KOPT-K1 (cell line): ENCODE data around the gene PDCD4.

ENCODE experiments used
- H3K27ac ChIP-seq: fragments of 200-600 bp; sonication (generic); 2 replicates; pipeline ENCODE4 v1.5.1; 2016; ENCODE audit warnings: antibody characterized with exemption, mild to moderate bottlenecking, low read depth, low read length; ENCODE audit not compliant: poor library complexity, severe bottlenecking
- H3K36me3 ChIP-seq: fragments of 200-600 bp; sonication (generic); 2 replicates; pipeline ENCODE4 v1.5.1; 2017; ENCODE audit warnings: antibody characterized with exemption, mild to moderate bottlenecking, low read length, moderate library complexity; ENCODE audit not compliant: insufficient read depth
- H3K9me3 ChIP-seq: fragments of 200-600 bp; sonication (generic); 2 replicates; pipeline ENCODE4 v1.5.1; 2017; ENCODE audit warnings: antibody characterized with exemption, low read length, mild to moderate bottlenecking; ENCODE audit not compliant: insufficient read depth, poor library complexity, severe bottlenecking

The PDCD4 gene

DNA sequence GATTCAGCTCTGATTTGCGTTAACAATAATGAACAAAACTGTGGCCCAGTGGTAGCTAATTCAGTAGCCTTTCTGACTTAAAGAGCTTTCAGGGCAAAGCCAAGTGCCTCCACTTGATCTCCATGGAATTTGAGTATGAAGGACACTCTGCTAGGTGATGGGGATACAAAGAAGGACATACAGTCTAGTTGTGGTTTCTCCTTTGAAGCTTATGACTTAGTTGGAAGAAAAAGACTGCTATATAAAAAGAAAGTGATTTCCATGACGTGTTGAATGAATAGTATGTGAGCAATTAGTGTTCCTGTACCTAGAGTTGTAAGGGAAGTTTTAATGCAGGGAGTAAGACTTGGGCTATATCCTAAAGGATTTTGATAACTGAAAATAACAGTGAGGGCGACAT, 8.3 kb downstream of the PDCD4 start:
- Histone ChIP-seq H3K9me3 (no peaks in the 10 kb centered on the region), H3K27ac (no peak overlapping the region), H3K36me3 (peaks cover 18% of the 10 kb centered on the region)

DNA sequence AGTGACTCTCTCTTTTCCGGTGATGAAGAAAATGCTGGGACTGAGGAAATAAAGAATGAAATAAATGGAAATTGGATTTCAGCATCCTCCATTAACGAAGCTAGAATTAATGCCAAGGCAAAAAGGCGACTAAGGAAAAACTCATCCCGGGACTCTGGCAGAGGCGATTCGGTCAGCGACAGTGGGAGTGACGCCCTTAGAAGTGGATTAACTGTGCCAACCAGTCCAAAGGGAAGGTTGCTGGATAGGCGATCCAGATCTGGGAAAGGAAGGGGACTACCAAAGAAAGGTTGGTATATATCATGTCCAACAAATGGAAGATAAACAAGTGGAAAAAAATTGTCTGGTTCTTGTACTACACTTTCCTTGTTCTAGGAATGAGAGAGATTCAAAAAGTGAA, 9.5 kb downstream of the PDCD4 start:
- Histone ChIP-seq H3K27ac (no peak overlapping the region), H3K9me3 (no peaks in the 10 kb centered on the region), H3K36me3 (peaks cover 21% of the 10 kb centered on the region)

DNA sequence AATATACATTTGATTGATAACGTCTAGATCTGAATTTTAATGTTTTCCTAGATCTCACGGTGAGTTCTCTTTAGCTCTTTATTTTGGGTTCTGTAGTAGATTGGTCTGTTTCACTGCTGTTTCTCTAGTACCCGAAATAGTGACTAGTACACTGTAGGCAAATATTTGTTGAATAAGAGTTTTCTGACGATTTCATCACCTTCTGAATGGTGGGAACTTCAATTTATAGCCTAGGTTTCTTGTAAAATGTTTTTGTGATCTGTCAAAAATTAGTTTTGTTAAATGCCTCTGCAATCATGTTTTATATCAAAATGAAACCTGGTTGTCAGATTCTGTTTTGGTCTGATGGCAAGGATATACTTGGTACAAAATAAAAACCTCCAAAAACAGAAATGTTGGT, 10.2 kb downstream of the PDCD4 start:
- H3K27ac ChIP-seq = no peak overlapping the region
- peaks cover 21% of the 10 kb centered on the region for H3K36me3 ChIP-seq
- H3K9me3 ChIP-seq = no peaks in the 10 kb centered on the region

DNA sequence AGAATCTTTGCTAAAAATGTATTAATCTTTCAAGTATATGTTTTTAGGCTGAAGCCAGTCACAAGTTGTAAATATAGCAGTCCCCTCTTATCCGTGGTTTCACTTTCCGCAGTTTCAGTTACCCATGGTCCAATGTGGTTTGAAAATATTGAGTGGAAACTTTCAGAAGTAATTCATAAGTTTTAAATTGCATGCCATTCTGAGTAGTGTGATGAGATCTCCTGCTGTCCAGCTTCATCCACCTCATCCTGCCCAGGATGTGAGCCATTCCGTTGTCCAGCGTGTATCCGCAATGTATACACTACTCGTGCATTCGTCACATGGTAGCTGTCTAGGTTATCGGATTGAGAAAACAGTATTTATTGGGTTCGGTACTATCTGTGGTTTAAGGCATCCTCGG, 12.2 kb downstream of the PDCD4 start:
- peak overlapping the region; percentile 26 for H3K27ac ChIP-seq
- no peaks in the 10 kb centered on the region for H3K9me3 ChIP-seq
- peaks cover 30% of the 10 kb centered on the region for H3K36me3 ChIP-seq

DNA sequence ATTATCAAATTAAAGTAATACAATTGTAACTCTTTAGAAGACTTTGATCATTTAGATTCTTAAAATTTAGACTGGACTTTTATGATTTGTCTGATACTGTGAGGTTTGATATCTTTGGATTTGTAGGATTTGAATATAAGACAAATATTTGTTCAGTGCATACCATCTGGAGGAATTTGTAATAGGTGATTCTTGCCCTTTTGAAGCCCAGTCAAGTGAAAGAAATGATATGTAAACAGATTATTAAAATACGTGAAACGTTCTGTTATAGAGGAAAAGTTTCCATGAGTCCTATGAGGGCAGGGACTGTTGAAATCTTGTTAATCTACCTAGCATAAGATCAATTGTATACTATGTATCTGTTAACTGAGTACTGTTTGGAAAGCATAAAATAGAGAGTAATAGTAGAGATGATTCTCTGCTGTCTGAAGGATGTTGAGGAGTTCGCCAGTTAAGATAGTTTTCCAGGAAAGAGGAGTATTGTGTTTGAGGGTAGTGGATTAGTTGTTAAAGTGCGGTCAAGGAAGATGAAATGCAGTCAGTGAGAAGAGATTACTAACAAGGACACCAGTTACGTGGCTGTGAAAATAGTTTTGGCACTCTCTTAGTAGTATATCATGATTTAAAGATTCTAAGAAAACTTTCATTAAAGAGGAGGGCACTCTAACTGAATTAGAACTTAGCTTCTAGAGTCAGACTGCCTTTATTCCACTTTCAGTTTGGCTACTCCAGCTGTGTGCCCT, 14.4 kb downstream of the PDCD4 start:
- no peaks in the 10 kb centered on the region for H3K9me3 ChIP-seq
- peaks cover 41% of the 10 kb centered on the region for H3K36me3 ChIP-seq
- H3K27ac ChIP-seq = no peak overlapping the region

DNA sequence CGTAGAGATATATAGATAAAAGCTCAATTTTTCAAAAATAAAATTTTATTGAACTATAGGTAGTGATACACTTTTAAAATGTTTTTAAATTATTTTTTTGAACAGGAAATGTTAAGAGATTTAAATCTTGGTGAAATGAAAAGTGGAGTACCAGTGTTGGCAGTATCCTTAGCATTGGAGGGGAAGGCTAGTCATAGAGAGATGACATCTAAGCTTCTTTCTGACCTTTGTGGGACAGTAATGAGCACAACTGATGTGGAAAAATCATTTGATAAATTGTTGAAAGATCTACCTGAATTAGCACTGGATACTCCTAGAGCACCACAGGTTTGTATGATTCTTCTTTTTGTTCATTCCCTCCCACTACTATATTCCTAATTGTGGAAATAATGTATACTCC, 15.8 kb downstream of the PDCD4 start:
- Histone ChIP-seq H3K36me3 (peaks cover 32% of the 10 kb centered on the region), H3K27ac (no peak overlapping the region), H3K9me3 (no peaks in the 10 kb centered on the region)

DNA sequence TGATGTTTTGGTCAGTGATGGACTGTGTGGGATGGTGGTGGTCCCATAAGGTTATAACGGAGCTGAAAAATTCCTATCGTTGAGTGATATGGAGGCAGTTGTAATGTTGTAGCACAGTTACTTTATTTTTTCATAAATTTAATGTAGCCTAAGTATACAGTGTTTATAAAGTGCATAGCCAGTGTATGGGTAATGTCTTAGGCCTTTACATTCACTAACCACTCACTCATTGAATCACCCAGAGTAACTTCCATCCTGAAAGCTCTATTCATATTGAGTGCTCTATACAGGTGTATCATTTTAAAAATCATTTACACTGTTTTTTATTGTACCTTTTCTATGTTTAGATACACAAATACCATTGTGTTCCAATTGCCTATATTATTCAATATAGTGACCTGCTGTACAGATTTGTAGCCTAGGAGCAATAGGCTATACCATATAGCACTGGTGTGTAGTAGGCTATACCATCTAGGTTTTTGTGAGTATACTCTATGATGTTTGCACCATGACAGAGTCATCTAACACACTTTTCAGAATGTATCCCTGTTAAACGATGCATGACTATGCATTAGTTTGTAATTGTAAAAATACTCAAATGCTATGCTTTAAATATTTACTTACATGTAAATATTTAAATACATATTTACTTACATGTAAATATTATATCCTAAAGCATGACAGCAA, 21.0 kb downstream of the PDCD4 start:
- Histone ChIP-seq H3K36me3 (peaks cover 44% of the 10 kb centered on the region), H3K27ac (no peak overlapping the region), H3K9me3 (no peaks in the 10 kb centered on the region)

DNA sequence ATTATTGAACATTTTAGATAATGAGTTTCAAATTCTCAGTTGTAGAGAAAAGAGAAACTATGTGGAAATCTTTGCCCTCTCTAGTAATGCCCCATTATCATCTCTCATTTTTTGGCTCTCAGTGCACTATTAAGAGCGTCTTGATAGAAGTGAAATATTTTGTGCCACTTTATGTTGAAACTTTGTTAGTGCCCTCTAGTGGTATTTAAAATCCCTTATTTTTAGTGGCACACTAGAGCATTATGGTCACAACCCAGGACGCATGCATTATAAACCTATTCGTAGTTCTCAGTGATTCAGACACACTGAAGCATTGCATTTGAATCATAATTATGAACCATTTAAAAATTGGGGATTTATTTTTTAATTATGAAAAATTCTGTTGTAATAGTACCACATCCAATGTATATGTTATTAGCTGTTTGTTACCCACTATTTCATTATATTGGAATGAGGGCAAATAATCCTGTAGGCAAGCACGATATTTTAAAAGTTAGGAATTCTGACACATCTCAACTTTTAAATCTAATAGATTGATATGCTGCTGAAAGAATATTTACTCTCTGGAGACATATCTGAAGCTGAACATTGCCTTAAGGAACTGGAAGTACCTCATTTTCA, 21.9 kb downstream of the PDCD4 start:
- H3K9me3 ChIP-seq = no peaks in the 10 kb centered on the region
- peaks cover 48% of the 10 kb centered on the region for H3K36me3 ChIP-seq
- no peak overlapping the region for H3K27ac ChIP-seq

DNA sequence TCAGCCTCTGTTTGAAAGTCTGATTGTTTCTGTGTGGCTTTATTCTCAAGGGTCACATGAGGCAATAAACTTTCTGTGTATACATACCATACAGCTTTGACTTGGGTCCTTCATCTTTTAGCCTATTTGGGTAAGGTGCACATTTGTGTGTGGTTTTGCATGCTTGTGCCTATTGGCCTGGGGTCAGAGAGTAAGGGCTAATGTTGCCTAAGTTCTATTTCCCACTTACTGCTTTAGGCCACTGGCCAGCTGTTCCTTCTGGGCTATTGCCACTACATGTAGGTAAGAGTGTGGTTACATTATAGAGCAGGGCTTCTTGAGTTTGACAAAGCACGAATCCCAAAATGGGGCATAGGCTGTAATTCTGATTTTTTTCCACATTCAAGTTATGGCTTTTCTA, 25.5 kb downstream of the PDCD4 start:
- peaks cover 46% of the 10 kb centered on the region for H3K36me3 ChIP-seq
- no peaks in the 10 kb centered on the region for H3K9me3 ChIP-seq
- H3K27ac ChIP-seq = no peak overlapping the region

DNA sequence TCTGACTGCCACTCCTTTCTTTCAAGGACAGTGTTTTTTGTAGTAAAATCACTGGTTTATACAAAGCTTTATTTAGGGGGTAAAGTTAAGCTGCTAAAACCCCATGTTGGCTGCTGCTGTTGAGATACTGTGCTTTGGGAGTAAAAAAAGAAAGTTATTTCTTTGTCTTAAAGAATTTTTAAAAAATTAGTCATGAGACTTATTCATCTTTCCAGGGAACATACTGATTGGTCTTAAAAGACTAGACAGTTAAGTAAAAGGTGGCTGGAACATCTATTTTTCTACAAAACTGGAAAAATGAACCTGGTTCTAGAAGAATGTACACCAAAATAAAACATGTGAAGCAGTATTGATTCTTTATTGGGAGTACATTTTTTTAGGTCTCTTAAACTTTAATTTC, 26.7 kb downstream of the PDCD4 start:
- Histone ChIP-seq H3K27ac (no peak overlapping the region), H3K36me3 (peaks cover 46% of the 10 kb centered on the region)

DNA sequence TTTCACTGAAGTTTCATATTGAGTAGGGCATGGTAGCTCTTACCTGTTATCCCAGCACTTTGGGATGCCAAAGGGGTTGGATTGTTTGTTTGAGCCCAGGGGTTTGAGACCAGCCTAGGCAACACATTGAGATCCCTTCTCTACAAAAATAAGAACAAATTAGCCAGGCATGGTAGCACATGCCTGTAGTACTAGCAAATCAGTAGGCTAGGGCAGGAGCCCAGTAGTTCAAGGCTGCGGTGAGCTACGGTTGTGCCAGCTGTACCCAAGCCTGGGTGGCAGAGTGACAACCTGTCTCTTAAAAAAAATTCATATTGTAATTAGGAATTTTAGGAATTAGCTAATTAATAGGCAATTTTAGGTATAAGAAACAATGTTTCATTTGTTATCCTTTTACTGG, 29.3 kb downstream of the PDCD4 start:
- no peaks in the 10 kb centered on the region for H3K9me3 ChIP-seq
- peaks cover 33% of the 10 kb centered on the region for H3K36me3 ChIP-seq
- H3K27ac ChIP-seq = no peak overlapping the region

More for the DNA sequence above, 26.7 kb downstream of the PDCD4 start:
- H3K9me3 ChIP-seq = no peaks in the 10 kb centered on the region

DNA sequence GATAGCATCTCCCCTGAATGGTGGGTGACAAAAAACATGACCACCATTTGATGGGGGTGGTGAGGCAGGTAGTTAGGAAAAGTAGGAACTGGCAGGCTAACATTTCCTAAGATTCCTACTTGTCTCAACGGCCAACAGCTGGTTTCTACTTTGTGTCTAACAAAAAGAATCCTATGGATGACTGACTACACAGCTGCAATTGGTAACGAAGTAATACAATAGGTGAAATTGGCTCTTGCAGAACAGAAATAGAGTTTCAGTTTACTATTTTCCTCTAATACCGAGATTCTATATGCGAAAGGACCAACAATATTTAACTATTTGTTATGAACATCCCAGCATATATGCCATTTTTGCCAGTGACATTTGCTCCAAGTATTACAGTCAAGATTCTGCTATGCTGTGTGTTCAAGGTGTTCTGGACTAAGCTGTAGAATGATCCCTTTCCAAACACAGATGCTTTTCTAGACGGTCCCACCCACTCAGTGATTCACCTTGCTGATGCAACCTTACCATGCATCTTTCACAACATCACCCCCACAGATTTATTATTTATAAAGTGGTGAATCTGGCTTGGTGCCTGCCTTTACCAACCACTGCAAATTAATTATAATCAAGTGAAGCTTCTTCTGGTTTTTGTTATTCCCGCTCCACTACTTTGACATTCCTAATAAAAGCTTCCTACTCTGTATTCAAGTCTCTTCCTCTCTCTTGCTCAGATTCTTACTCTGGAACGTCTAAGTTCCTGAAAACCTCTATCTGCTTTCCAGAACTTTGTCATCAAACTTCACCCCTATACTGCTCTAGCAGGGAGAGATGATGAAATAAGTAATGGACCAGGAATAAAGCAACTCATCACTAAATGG, 30.5 kb downstream of the PDCD4 start:
- Histone ChIP-seq H3K36me3 (peaks cover 24% of the 10 kb centered on the region), H3K27ac (no peak overlapping the region), H3K9me3 (no peaks in the 10 kb centered on the region)

DNA sequence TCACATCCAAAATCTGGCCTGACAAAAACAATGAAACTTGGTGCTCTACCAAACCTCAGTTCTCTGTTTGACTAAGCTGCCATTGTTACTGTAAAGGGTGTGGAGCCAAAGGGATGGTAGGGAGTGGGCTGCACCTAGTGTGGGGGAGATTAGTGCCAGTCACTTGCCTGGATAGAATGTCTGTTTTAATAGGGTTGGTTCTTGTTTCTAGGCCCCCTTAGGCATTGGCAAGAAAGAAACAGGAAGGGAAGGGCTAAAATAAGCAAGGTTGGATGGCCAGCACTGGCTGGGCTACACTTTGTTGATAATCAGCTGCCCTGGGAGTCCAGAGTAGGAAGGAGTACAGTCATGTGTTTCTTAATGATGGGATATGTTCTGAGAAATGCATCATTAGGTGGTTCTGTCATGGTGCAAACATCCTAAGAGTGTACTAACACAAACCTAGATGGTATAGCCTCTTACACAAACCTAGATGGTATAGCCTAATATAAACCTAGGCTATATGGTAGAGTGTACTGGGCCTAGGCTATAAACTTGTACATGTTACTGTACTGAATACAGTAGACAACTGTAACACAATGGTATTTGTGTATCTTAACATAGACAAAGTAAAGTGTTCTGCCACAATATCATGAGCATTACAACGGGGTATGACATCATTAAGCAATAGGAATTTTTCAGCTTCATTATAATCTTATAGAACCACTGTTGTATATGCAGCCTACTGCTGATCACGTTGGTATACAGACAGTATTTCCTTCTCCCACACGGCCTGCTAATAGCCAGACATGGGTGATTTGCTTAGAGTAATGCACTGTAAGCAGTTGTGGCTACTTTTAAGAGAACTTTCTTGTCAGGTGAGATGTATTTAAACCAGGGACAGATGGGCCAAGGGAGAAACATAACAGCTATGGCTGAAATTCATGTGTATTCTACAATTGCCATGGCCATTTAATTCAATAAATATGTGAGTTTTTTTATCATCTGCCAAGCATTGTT, 31.9 kb downstream of the PDCD4 start:
- H3K9me3 ChIP-seq = no peaks in the 10 kb centered on the region
- peaks cover 16% of the 10 kb centered on the region for H3K36me3 ChIP-seq
- H3K27ac ChIP-seq = no peak overlapping the region

DNA sequence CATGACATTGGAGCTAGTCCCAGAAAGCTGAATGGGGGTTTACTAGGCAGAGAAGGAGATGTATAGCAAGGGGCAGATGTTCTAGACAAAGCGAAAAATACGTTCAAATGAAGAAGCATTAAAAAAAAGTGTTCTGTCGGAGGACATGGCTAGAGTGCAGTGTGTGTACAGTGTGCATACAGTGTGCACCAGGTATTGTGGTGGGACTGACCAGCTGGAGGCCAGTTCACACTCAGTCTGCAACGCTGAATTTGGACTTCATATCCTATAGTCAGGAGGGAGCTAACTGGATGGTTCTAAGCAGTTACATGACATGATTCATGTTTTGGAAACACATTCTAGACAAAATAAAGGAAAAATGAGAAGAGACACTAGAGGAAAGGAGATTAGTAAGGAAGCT, 38.4 kb downstream of the PDCD4 start:
- Histone ChIP-seq H3K36me3 (no peaks in the 10 kb centered on the region), H3K27ac (no peak overlapping the region), H3K9me3 (no peaks in the 10 kb centered on the region)
